HepG2 (cell line): ENCODE measurements around the gene IGDCC3. TPM values are rescaled to one million over a fixed set of nuclear protein-coding genes. Genes with fewer than 3 reads are reported as not detected.

Experiments
- ATAC-seq: fragments of 200-7000 bp; cut with Tn5 transposase; 3 replicates; pipeline ENCODE4 v1.9.1; 2020; ENCODE audit warnings: mild to moderate bottlenecking, moderate library complexity
- BruUV-seq: library from RNA; stranded (reverse); fragments of 400-500 nt; replicated peaks from 2 replicates; lab custom pipeline; 2021; lab: Mats Ljungman, UMichigan
- CTCF ChIA-PET: fragments of 300-600 bp; formaldehyde crosslinking; extraction: SDS; loops from one replicate; lab custom pipeline; 2021; ENCODE audit warnings: low total read pairs, inconsistent platforms, low intra/inter-chr PET ratio; lab: Yijun Ruan, JAX
- POLR2A ChIA-PET: fragments of 350-600 bp; sonication (Branson Sonifier 250); formaldehyde crosslinking; loops from one replicate; lab custom pipeline; 2020; ENCODE audit warnings: antibody characterized with exemption, inconsistent platforms; lab: Yijun Ruan, JAX
- DNase-seq: peaks from one replicate; pipeline ENCODE4 v3.0.0-alpha.2; 2015; ENCODE audit warnings: low spot score
- FAIRE-seq: peaks from 3 replicates; lab custom pipeline; 2011; peaks lifted over from hg19 to GRCh38; lab: Jason Lieb, UNC
- H2AFZ ChIP-seq: one replicate; pipeline ENCODE4 v1.6.1; 2011; ENCODE audit warnings: low read length, inconsistent platforms
- H3K27ac ChIP-seq: fragments of 300-600 bp; 3 replicates; pipeline ENCODE4 v1.8.0; 2011; ENCODE audit warnings: mixed run types, mild to moderate bottlenecking, mixed read lengths, low read length, inconsistent platforms; ENCODE audit not compliant: insufficient read depth; ENCODE audit errors: extremely low read length
- H3K27me3 ChIP-seq, 2 experiments: fragments of 200-600 bp in 1 of 2; 2 replicates in 1 of 2; 3 replicates in 1 of 2; pipeline versions ENCODE4 v1.6.0 to v1.8.0; 2011; ENCODE audit warnings: low read length in 2 of 2, mild to moderate bottlenecking in 2 of 2, moderate library complexity in 2 of 2, inconsistent platforms in 1 of 2; ENCODE audit not compliant: insufficient read depth in 2 of 2, control insufficient read depth in 1 of 2
- H3K36me3 ChIP-seq, 2 experiments: fragments of 200-600 bp in 1 of 2; replicated peaks in 1 of 2; 2 replicates in 1 of 2; 3 replicates in 1 of 2; pipeline versions ENCODE4 v1.5.1 to v1.8.0; 2011; ENCODE audit warnings: low read length in 2 of 2, inconsistent platforms in 1 of 2; ENCODE audit not compliant: insufficient read depth in 2 of 2, control insufficient read depth in 1 of 2
- H3K4me1 ChIP-seq: 2 replicates; pipeline ENCODE4 v1.5.1; 2012; ENCODE audit warnings: low read length, inconsistent platforms; ENCODE audit not compliant: insufficient read depth
- H3K4me2 ChIP-seq: 2 replicates; pipeline ENCODE4 v1.6.0; 2011; ENCODE audit warnings: low read depth, low read length, inconsistent platforms
- H3K4me3 ChIP-seq, 3 experiments: fragments of 200-600 bp in 1 of 3; sonication (generic), shearing (Covaris generic) in 1 of 3; replicated peaks in 1 of 3; 2 replicates each; pipeline ENCODE4 v1.5.1; 2011 to 2016; ENCODE audit warnings: low read length in 3 of 3, inconsistent platforms in 2 of 3, low read depth in 2 of 3, mild to moderate bottlenecking in 2 of 3, control low read depth in 1 of 3, mixed read lengths in 1 of 3; ENCODE audit not compliant: insufficient read depth in 1 of 3
- H3K79me2 ChIP-seq: one replicate; pipeline ENCODE4 v1.6.1; 2011; ENCODE audit warnings: low read length, inconsistent platforms; ENCODE audit not compliant: insufficient read depth
- H3K9ac ChIP-seq: 2 replicates; pipeline ENCODE4 v1.6.0; 2011; ENCODE audit warnings: mild to moderate bottlenecking, low read depth, low read length, inconsistent platforms; ENCODE audit not compliant: insufficient read depth
- H3K9me3 ChIP-seq: 2 replicates; pipeline ENCODE4 v1.5.1; 2012; ENCODE audit warnings: mild to moderate bottlenecking, low read length
- H4K20me1 ChIP-seq: 2 replicates; pipeline ENCODE4 v1.6.0; 2011; ENCODE audit warnings: inconsistent platforms, mild to moderate bottlenecking, low read length, moderate library complexity; ENCODE audit not compliant: insufficient read depth
- CAMTA2 ChIP-seq: sonication (generic); formaldehyde crosslinking; IDR thresholded peaks from 2 replicates; pipeline ENCODE4 v1.4.0; 2020; ENCODE audit warnings: mild to moderate bottlenecking, missing genetic modification reagents, borderline replicate concordance
- HNRNPH1 ChIP-seq: fragments of 200-400 bp; formaldehyde crosslinking; optimal IDR thresholded peaks from 2 replicates; pipeline ENCODE3; 2017; ENCODE audit warnings: mild to moderate bottlenecking, low read depth, low read length
- JUN ChIP-seq: sonication (generic); formaldehyde crosslinking; IDR thresholded peaks from 2 replicates; pipeline ENCODE4 v1.4.0; 2020; ENCODE audit warnings: mild to moderate bottlenecking, missing genetic modification reagents
- MEF2D ChIP-seq: sonication (generic); formaldehyde crosslinking; IDR thresholded peaks from 2 replicates; pipeline ENCODE4 v1.5.1; 2020; ENCODE audit warnings: mild to moderate bottlenecking, missing genetic modification reagents
- NCOR1 ChIP-seq: fragments of 200-600 bp; sonication (generic); IDR thresholded peaks from 2 replicates; pipeline ENCODE4 v1.7.0; 2017; ENCODE audit warnings: antibody characterized with exemption, low read length, borderline replicate concordance
- SMYD3 ChIP-seq: sonication (generic); formaldehyde crosslinking; IDR thresholded peaks from 2 replicates; pipeline ENCODE4 v1.8.1; 2023; ENCODE audit warnings: mild to moderate bottlenecking, missing genetic modification reagents
- ZNF703 ChIP-seq: sonication (generic); formaldehyde crosslinking; IDR thresholded peaks from 2 replicates; pipeline ENCODE4 v1.5.1; 2020; ENCODE audit warnings: missing genetic modification reagents, mild to moderate bottlenecking, moderate library complexity, borderline replicate concordance
- ZNF761 ChIP-seq: sonication (generic); formaldehyde crosslinking; conservative IDR thresholded peaks from 2 replicates; pipeline ENCODE4 v1.4.0; 2020; ENCODE audit warnings: mild to moderate bottlenecking, missing genetic modification reagents
- ZNF768 ChIP-seq: sonication (generic); formaldehyde crosslinking; IDR thresholded peaks from 2 replicates; pipeline ENCODE4 v1.4.0; 2020; ENCODE audit warnings: missing genetic modification reagents
- ZNF790 ChIP-seq: sonication (generic); formaldehyde crosslinking; IDR thresholded peaks from 2 replicates; pipeline ENCODE4 v1.8.0; 2022; ENCODE audit warnings: missing genetic modification reagents, mild to moderate bottlenecking, borderline replicate concordance
- ZNF883 ChIP-seq: sonication (generic); formaldehyde crosslinking; IDR thresholded peaks from 2 replicates; pipeline ENCODE4 v1.5.1; 2020; ENCODE audit warnings: mild to moderate bottlenecking, missing genetic modification reagents; ENCODE audit errors: not compliant biosample characterization
- WGBS: methylation state at CpG from one replicate; pipeline ENCODE4 v1.1.6; 2017; ENCODE audit warnings: low lambda C conversion rate; 5-methylcytosine and 5-hydroxymethylcytosine counted together
- in situ Hi-C: cut with HindIII; loops from 2 replicates; pipeline ENCODE4 v1.10.0; 2017; ENCODE audit warnings: low pct_unique_long_range_greater_than_20kb; ENCODE audit not compliant: extremely low pct_ligation_motif_present
- intact Hi-C: fragments of 100-400 bp; cut with micrococcal nuclease; formaldehyde crosslinking; loops from one replicate; pipeline ENCODE4 v1.10.0; 2022; ENCODE audit not compliant: unreplicated experiment
- polyA plus RNA-seq, 8 experiments: library from polyadenylated mRNA; depleted of rRNA in 3 of 8; stranded (reverse) in 7 of 8; unstranded in 1 of 8; fragments of >200 nt; fragmentation: Illumina TruSeq in 4 of 8; extraction: Trizol in 4 of 8; gene quantifications; 2 replicates each; pipeline versions ENCODE4 v1.2.1 to v1.2.3, GENCODE V29; 2011 to 2016; ENCODE audit warnings: low read depth in 4 of 8, missing spikeins in 1 of 8, mixed read lengths in 1 of 8; ENCODE audit not compliant: insufficient read depth in 1 of 8
- small RNA-seq, 3 experiments: library from RNA; depleted of rRNA; stranded (forward); fragments of <200 nt; gene quantifications; one replicate each; pipeline ENCODE3, GENCODE V24; 2012; ENCODE audit warnings: low read depth in 2 of 3, low replicate concordance in 1 of 3; ENCODE audit not compliant: insufficient read length in 3 of 3, insufficient read depth in 2 of 3
- total RNA-seq, 5 experiments: library from RNA; depleted of rRNA; stranded (reverse); fragments of >200 nt; fragmentation: Illumina TruSeq; extraction: Trizol; gene quantifications; 2 replicates each; pipeline ENCODE4 v1.2.3, GENCODE V29; 2016; ENCODE audit warnings: low read depth in 1 of 5
- TF ChIP-seq, protein P1 (sequence below): sonication (generic); formaldehyde crosslinking; conservative IDR thresholded peaks from 2 replicates; pipeline ENCODE4 v1.8.1; 2023; ENCODE audit warnings: missing genetic modification reagents
- TF ChIP-seq, protein P2 (sequence below): IDR thresholded peaks from 2 replicates; pipeline ENCODE4 v1.6.1; 2016; ENCODE audit warnings: missing genetic modification reagents, missing compliant biosample characterization

Gene IGDCC3
- total and polyA plus RNA-seq, 2 of the 13 experiments (the other 11 are each of a cell fraction or from before 2014, with no cell fraction given), result 30.1 to 51.8 TPM

DNA sequence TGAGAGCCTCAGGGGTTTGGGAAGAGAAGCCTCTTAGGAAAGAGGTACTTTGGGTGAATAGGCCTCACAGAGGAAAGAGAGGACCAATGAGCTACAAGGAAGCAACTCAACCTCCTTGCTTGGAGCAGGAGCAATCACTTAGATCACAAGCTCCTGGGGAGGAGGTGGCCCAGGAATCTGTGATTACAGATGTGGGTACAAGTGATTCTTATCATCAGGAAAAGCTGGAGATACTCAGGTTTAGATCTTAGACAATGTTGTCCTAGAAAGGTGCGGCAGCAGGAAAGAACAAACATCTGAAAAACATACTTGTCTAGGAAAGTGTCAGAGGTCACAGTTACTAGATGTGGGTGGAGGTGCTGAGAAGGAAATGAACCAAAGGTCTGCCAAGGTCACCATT, 99.3 kb downstream of the IGDCC3 start:
- Histone ChIP-seq H3K79me2 (peaks cover 2% of the 10 kb centered on the region), H3K9ac (no peak overlapping the region), H3K9me3 (no peaks in the 10 kb centered on the region), H3K4me2 (no peak overlapping the region), H3K27ac (no peak overlapping the region), H2AFZ (no peak overlapping the region), H3K4me1 (peaks cover 33% of the 10 kb centered on the region), H3K36me3 (peaks cover 0 to 6% of the 10 kb centered on the region in 2 experiments; a peak in 2 of 5 replicates), H4K20me1 (no peaks in the 10 kb centered on the region), H3K27me3 (no peaks in the 10 kb centered on the region), H3K4me3 (no peak overlapping the region)
- no peak for DNase-seq
- FAIRE-seq, result no peak
- TF ChIP-seq ZNF761 (CRISPR knock-in tag), result no peak
- TF ChIP-seq, protein P1, sequence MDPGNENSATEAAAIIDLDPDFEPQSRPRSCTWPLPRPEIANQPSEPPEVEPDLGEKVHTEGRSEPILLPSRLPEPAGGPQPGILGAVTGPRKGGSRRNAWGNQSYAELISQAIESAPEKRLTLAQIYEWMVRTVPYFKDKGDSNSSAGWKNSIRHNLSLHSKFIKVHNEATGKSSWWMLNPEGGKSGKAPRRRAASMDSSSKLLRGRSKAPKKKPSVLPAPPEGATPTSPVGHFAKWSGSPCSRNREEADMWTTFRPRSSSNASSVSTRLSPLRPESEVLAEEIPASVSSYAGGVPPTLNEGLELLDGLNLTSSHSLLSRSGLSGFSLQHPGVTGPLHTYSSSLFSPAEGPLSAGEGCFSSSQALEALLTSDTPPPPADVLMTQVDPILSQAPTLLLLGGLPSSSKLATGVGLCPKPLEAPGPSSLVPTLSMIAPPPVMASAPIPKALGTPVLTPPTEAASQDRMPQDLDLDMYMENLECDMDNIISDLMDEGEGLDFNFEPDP (CRISPR knock-in tag), result no peak
- no peak for TF ChIP-seq SMYD3
- TF ChIP-seq ZNF790 (CRISPR knock-in tag), result no peak
- no peak for TF ChIP-seq HNRNPH1
- TF ChIP-seq, protein P2, sequence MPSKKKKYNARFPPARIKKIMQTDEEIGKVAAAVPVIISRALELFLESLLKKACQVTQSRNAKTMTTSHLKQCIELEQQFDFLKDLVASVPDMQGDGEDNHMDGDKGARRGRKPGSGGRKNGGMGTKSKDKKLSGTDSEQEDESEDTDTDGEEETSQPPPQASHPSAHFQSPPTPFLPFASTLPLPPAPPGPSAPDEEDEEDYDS, result no peak
- TF ChIP-seq JUN (CRISPR knock-in tag), result no peak
- no peak for TF ChIP-seq ZNF768
- no peak for TF ChIP-seq ZNF883 (CRISPR knock-in tag)
- TF ChIP-seq NCOR1, result no peak
- TF ChIP-seq ZNF703 (CRISPR knock-in tag), result no peak
- TF ChIP-seq MEF2D, result no peak
- TF ChIP-seq CAMTA2 (CRISPR knock-in tag), result no peak
- BruUV-seq, result no TSS peak
- CTCF ChIA-PET, result no interaction called here
- intact Hi-C loops (no loop called here), in situ Hi-C loops (no loop called here)
- 81% methylated on average over 1 of the region's 1 CpG for WGBS
- POLR2A ChIA-PET, result interaction anchor here (1.2 to 2.1 kb wide), 2 partner anchors 13 to 93 kb away, joined by 3 to 7 read pairs; partner anchors contain the start of gene CLPX
- ATAC-seq, result no peak

Small RNA genes lying within 50 kb of the gene (small RNA-seq; reads per million reads assigned to genes)
- gene RNU5A-1 (144 to 709 (median 221) reads per million in 3 experiments), gene RNU5B-1 (8.8 to 88.9 (median 26.8) reads per million in 3 experiments), gene SNORA24B (6.8 to 71.5 (median 17.0) reads per million in 3 experiments)

Other genes starting within 250 kb of the IGDCC3 start
- 14.7 and 15.8 TPM in 2 replicates for gene PDCD7, start 244.2 kb downstream of the IGDCC3 start, total RNA-seq (2016; rRNA removed; fragmentation: Illumina TruSeq; extraction: Trizol)
- 10.1 TPM in 2 replicates for gene PDCD7, start 244.2 kb downstream of the IGDCC3 start, polyA plus RNA-seq (2011; rRNA removed)
- 61.3 and 100 TPM in 2 replicates for gene CLPX, start 192.7 kb downstream of the IGDCC3 start, total RNA-seq (2016; rRNA removed; fragmentation: Illumina TruSeq; extraction: Trizol)
- gene CLPX, start 192.7 kb downstream of the IGDCC3 start, polyA plus RNA-seq (2011; rRNA removed), result 26.9 and 33.9 TPM in 2 replicates
- gene CILP, start 166.5 kb downstream of the IGDCC3 start, total RNA-seq (2016; rRNA removed; fragmentation: Illumina TruSeq; extraction: Trizol), result not detected in 2 replicates
- 0.03 and 0.08 TPM in 2 replicates for gene CILP, start 166.5 kb downstream of the IGDCC3 start, polyA plus RNA-seq (2011; rRNA removed)
- 6.7 and 6.8 TPM in 2 replicates for gene PARP16, start 91.1 kb downstream of the IGDCC3 start, total RNA-seq (2016; rRNA removed; fragmentation: Illumina TruSeq; extraction: Trizol)
- gene PARP16, start 91.1 kb downstream of the IGDCC3 start, polyA plus RNA-seq (2011; rRNA removed), result 7.6 and 8.3 TPM in 2 replicates
- 292 and 3,645 TPM in 2 replicates for gene RNU5A-1, start 82.0 kb downstream of the IGDCC3 start, total RNA-seq (2016; rRNA removed; fragmentation: Illumina TruSeq; extraction: Trizol)
- not detected in 2 replicates for gene RNU5A-1, start 82.0 kb downstream of the IGDCC3 start, polyA plus RNA-seq (2011; rRNA removed)
- 417 and 1,646 TPM in 2 replicates for gene RNU5B-1, start 73.3 kb downstream of the IGDCC3 start, total RNA-seq (2016; rRNA removed; fragmentation: Illumina TruSeq; extraction: Trizol)
- gene RNU5B-1, start 73.3 kb downstream of the IGDCC3 start, polyA plus RNA-seq (2011; rRNA removed), result not detected in 2 replicates
- 0.87 and 1.1 TPM in 2 replicates for gene IGDCC4, start 44.9 kb upstream of the IGDCC3 start, total RNA-seq (2016; rRNA removed; fragmentation: Illumina TruSeq; extraction: Trizol)
- 0.39 and 0.55 TPM in 2 replicates for gene IGDCC4, start 44.9 kb upstream of the IGDCC3 start, polyA plus RNA-seq (2011; rRNA removed)
- gene DPP8, start 139.7 kb upstream of the IGDCC3 start, total RNA-seq (2016; rRNA removed; fragmentation: Illumina TruSeq; extraction: Trizol), result 26.3 and 34.8 TPM in 2 replicates
- 13.5 and 18.0 TPM in 2 replicates for gene DPP8, start 139.7 kb upstream of the IGDCC3 start, polyA plus RNA-seq (2011; rRNA removed)
- 108 and 161 TPM in 2 replicates for gene HACD3, start 152.5 kb upstream of the IGDCC3 start, total RNA-seq (2016; rRNA removed; fragmentation: Illumina TruSeq; extraction: Trizol)
- gene HACD3, start 152.5 kb upstream of the IGDCC3 start, polyA plus RNA-seq (2011; rRNA removed), result 71.5 and 73.6 TPM in 2 replicates
- gene INTS14, start 233.1 kb upstream of the IGDCC3 start, total RNA-seq (2016; rRNA removed; fragmentation: Illumina TruSeq; extraction: Trizol), result 52.0 and 57.8 TPM in 2 replicates
- gene INTS14, start 233.1 kb upstream of the IGDCC3 start, polyA plus RNA-seq (2011; rRNA removed), result 32.9 and 41.4 TPM in 2 replicates
- 6.8 and 8.3 TPM in 2 replicates for gene SLC24A1, start 243.9 kb upstream of the IGDCC3 start, total RNA-seq (2016; rRNA removed; fragmentation: Illumina TruSeq; extraction: Trizol)
- 4.8 and 5.9 TPM in 2 replicates for gene SLC24A1, start 243.9 kb upstream of the IGDCC3 start, polyA plus RNA-seq (2011; rRNA removed)